Panc1 (cell line): ENCODE measurements around the gene HID1.
"Not testable (repeated sequence)": the region's sequence is repeated elsewhere in the genome, so short reads cannot be mapped to it uniquely, and the experiment has no call there.

Experiments used
- CTCF ChIP-seq: fragments of 450-650 bp; IDR thresholded peaks from 2 replicates; pipeline ENCODE4 v1.5.1; 2017; ENCODE audit warnings: mild to moderate bottlenecking
- POLR2AphosphoS5 ChIP-seq: IDR thresholded peaks from 2 replicates; pipeline ENCODE4 v1.6.1; 2012; ENCODE audit warnings: mild to moderate bottlenecking, low read depth, low read length, moderate library complexity
- REST ChIP-seq, 2 experiments: IDR thresholded peaks; 2 replicates each; pipeline ENCODE4 v1.6.1; 2011 to 2012; ENCODE audit warnings: low read depth in 2 of 2, control low read depth in 1 of 2, low read length in 1 of 2, mild to moderate bottlenecking in 1 of 2, moderate library complexity in 1 of 2; ENCODE audit not compliant: insufficient read depth in 1 of 2
- SIN3A ChIP-seq: IDR thresholded peaks from 2 replicates; pipeline ENCODE4 v1.6.1; 2012; ENCODE audit warnings: low read depth, mild to moderate bottlenecking, low read length, moderate library complexity, borderline replicate concordance; ENCODE audit not compliant: insufficient read depth

- not testable (repeated sequence) for TF ChIP-seq CTCF; POLR2AphosphoS5; REST (IDR thresholded peaks at IDR 0.05; ENCODE audit: insufficient read depth in 1 of 2, low read depth in 2 of 2, low read length in 1 of 2); SIN3A
These were observed 63.5 kb downstream of the HID1 start for GRCh38 chr17:74909097-74909496.
